HT1080 (cell line): ENCODE measurements around the gene BCAR3. TPM values are rescaled to one million over a fixed set of nuclear protein-coding genes. Genes with fewer than 3 reads are reported as not detected.
A peak's percentile ranks its signal among the peaks of the same experiment; 100 is the strongest.
"Not testable (repeated sequence)": the region's sequence is repeated elsewhere in the genome, so short reads cannot be mapped to it uniquely, and the experiment has no call there.

Experiments
- DNase-seq: peaks from one replicate; pipeline ENCODE4 v3.0.0-alpha.2; 2015; ENCODE audit warnings: low read depth
- total RNA-seq: library from RNA; depleted of rRNA; stranded (reverse); fragments of >200 nt; shearing (Covaris generic); gene quantifications from 2 replicates; pipeline ENCODE4 v1.2.3, GENCODE V29; 2014

BCAR3 gene
- total RNA-seq, 1 experiment from 2014 or later: 163 TPM

DNA sequence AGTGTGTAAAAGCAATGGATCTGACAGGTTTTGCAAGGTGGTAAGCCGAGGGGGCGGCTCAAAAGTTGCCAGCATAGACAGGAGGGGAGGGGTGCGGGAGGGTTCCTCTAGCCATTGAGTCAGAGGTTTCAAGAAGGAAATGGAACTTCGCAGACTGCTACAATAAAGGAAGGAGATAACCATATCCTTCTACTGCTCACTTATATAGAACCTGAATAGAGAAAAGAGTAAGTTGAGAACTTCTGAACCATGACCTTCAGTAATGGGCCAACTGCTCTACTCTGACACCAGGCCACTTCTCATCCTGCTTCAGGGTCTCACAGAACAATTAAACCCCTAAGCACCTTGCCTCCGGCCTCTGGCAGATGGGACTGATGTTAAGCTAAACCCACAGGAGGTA, 26.3 kb upstream of the BCAR3 start:
- DNase-seq: no peak

DNA sequence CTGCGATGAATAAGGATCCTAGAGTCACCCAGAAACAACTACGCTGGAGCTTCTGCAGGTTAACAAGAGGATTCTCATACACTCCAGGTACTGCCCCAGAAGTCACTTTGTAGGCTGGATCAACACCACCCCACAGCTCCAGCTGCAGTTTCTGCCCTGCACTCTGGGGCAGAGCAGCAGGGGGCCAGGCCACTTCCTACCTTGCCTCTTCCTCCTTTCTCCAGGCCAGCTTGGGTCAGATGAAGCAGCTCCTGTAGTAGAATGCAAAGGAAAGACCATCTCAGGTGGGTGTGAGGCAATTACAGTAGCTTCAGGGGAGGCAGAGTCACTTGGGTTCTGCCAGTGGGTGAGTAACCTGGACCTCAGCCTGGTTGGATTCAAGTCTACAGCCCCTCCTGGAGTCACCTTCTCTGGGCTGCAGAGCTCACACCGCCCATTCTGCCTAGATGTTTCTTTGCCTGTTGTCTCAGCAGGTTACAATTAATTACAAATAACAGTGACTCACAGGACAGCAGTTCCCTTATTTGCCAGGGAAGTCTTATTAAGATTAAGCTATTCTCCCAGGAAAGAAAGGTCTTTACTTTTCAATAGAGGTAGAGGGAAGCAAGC, 24.4 kb upstream of the BCAR3 start:
- peak; percentile 55 for DNase-seq

DNA sequence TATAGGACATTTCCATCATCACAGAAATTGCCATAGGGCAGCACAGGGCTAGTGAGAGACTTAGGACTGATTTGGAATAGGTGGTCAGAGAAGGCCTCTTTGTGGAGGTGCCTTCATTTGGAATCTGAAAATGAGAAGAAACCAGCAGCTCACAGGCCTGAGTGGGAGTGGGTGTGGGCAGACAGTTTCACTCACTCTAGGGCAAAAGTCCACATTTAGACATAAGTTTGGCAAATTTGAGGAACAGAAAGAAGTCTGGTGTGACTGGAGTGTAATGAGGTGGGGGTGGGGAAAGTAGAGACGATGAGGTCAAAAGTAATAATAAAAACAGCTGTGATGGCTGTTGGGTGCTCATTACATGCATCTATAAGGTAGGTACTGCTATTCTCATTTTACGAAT, 22.4 kb upstream of the BCAR3 start:
- DNase-seq: no peak

DNA sequence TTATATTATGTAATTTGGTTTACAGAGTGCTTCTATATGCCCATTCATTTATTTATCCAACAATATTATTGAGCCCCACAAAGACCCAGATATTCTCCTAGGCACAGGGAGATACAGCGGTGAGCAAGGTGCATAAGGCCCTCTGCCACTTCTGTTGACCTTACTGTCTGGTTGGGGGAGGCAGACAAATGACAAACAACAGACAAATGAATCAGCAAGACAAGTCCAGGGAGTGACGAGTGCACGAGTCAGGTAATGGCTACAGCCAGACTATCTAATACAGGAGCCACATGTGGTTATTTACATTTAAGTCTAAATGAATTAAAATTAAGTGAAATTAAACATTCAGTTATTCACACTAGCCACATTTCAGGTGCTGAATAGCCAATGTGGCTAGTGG, 22.0 kb upstream of the BCAR3 start:
- peak; percentile 74 for DNase-seq

GRCh38 chr1:93702828-93703183, 21.2 kb upstream of the BCAR3 start:
- DNase-seq: peak; percentile 42

GRCh38 chr1:93702111-93702827, 20.6 kb upstream of the BCAR3 start:
- peak; percentile 41 for DNase-seq

DNA sequence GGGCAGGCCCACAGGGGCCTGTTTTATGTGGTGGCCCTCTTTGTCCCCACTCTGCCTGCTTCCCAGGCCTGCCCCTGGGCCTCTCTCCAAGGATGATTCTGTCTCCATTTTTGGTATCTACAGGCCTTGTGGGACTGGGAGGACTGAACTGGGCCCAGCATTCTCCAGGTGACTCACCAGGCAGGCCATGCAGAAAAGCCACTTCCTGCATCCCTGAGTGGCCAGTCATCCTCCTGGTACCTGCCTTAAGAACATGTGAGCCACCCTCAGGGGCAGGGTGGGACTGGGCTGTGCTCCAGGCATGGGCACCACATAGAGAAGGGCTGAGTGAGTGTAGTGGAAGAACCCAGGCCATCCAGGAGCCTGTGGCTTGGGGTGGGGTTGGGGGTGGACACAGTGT, 20.0 kb upstream of the BCAR3 start:
- DNase-seq: peak; percentile 100

DNA sequence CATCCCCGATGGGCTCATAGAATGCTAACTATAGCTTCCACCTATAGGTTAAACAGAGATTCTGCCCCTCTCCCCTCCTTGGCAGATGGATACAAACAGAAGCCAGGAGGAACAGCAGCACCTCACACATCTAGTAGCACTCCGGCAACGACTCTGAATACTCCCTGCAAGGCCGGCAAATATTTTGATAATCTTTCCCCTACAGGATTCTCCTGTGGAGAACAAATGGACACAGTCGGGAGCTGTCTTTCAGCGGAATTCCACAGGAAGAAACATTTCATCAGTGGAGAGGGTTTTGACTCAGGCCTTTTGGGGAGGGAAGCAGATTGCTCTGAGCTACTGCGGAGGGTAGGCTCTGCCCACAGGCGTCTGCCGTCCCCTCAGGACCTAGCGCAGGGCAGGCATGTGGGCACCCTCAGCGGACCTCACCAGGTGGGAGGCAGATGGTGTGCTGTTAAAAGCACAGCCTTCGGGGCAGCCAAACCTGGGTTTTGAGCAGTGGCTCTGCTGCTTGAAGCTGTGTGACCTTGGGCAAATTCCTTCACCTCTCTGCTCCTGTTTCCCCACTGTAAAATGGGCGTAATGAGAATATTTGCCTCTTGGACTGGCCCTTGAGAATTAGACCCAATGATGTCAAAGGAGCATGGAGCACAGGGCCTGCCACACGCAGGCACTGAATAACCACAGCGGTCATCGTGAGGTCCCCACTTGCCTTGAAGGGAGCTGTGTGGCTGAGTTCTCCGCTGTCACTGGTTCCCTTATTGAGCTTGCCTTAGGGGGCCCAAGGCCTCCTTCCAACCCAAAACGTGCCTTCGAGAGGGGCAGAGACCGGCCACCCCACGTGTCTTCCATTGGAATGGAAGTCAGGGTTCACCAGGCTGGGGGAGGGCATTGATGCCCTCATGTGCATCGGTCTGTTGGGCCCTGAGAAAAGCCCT, 19.2 kb upstream of the BCAR3 start:
- DNase-seq: no peak

DNA sequence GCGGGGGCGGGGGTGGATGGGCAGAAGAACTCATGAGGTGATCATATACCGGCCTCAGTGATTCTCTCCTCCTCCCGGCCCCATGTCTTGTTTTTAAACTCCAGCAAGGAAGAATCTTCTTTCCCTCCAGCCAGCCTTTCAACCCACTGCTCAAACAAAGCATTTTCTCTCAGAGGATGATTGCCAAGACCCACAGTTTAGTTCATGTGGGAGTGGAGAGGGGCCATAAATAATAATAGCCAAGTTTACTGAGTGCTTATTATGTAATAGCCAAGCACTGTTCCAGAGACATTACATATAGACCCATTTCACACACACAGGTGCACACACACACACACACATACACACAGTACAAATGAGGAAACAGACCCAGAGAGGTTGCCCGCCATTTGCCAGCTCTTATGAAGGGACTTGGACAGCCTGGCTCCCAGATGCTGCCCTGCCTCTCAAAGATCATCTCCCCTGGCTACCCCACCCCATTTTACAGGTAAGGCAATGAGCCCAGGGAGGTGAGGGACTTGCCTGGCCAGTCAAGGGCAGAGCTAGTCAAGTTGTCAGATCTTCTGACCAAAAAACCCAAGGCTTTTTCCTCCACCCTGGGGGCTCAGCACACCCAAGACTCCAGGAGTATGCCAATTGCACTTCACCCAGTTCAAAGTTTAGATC, 18.0 kb upstream of the BCAR3 start:
- no peak for DNase-seq

DNA sequence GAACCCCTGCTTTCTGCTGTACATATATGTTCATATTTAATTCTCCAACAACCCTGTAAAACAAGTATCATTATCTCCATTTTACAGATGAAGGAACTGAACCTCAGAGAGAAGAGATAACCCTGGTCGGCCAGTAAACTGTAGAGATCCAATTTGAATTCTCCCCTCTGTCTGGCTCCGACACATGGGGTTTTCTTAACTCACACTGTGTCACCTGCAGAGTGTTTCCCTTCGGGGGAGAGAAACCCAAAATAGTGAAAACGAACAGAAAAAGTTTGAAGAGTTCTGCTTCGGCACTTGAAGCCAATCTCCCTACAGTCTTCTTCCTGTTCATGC, 17.4 kb upstream of the BCAR3 start:
- DNase-seq: no peak

DNA sequence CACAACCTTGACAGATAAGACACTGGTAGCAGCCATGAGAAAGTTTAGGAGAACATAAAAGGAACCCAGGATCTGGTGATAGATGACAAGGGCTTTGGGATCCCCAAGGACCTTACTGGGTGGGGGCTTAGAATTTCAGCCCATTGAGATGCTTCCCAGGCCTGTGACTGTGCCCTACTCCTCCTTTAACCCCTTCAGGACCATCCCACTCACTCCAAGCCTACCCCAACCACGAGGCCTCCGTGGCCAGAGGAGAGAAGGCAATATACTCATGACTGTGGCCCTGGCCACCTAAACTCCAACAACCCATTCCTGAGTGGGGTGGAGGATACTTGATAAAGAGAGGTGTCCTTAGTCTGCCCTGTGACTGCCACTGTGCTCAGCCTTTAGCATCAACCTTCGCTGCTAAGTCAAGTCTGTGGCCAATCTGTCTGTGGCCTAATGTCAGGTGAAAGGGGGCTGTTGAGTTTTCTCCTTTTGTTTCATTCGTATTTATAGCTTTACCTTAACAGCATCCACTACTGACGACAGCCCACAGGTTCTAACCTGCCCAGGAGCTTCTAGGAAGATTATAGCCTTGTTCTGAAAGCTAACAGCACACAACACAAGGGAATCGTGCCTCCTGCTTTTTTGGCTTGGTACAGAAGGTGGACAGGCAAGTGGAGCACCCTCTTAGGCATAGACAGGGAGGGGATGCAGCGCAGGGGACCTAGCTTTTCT, 16.9 kb upstream of the BCAR3 start:
- no peak for DNase-seq

- DNase-seq: not testable (repeated sequence)
These were observed 15.9 kb upstream of the BCAR3 start for GRCh38 chr1:93697566-93697965.

DNA sequence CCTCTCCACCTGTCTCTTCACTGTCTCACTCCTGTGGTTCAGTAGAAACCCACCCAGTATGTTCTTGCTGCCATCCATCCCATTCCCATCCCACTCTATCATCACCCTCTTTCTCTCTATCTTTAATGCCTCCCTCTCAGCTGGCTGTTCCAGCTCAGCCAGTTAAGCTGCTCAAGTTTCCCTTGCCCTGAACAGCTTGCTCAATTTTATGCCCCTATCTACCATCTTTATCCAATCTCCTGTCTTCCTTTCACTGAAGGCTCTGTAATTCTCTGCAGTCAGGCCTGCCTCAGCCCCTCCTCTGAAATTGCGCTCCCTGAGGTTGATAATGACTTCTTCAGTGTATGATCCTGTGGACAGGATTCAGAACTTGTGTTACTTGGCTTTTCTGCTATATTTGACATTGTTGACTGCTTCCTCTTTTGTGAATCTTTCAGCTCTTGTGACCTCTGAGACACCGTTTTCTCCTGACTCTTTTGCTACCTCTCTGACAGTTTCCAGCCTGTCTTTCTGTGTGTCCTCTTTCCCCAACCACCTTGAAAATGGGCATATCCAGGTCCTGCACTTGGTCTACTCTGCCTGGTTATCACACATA, 13.9 kb upstream of the BCAR3 start:
- no peak for DNase-seq

DNA sequence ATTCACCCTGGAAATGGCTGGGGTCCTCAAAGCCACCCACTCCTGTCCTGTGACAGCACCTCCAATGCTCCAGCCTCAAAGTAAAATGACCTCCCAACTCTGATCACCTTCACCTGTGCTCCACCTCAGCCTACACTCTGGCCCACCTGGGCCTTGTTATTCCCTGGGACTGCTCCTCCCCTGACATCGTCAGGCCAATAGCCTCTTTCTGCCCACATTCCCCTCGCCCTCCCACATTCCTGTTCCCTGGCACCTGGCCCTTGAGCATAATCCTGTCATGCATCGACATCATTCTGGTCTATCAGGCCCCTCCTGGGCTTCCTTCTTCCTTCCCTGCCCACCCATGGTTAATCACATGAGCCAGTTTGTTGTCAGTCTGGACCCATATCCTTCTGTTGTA, 13.2 kb upstream of the BCAR3 start:
- DNase-seq: peak; percentile 86

DNA sequence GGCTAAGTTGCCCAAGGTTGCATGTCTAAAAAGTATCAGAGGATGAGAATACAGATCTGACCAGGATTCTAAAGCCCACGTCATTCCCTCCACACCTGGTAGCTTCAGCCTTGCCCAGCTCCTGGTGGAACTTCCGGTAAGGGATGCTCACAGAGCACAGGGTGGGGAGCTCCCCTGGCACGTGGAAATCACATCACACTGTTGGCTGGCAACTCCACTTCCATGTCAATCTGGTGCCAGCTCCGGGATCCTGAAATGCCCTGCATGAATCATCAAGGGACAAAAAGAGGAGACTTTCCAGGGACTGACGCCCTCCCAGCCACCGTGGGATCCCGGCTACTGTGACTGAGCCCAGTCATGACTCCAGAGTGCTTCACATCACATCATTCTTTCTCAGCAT, 12.4 kb upstream of the BCAR3 start:
- peak; percentile 91 for DNase-seq

- DNase-seq: peak; percentile 97
These were observed 11.4 kb upstream of the BCAR3 start for GRCh38 chr1:93692983-93693591.

DNA sequence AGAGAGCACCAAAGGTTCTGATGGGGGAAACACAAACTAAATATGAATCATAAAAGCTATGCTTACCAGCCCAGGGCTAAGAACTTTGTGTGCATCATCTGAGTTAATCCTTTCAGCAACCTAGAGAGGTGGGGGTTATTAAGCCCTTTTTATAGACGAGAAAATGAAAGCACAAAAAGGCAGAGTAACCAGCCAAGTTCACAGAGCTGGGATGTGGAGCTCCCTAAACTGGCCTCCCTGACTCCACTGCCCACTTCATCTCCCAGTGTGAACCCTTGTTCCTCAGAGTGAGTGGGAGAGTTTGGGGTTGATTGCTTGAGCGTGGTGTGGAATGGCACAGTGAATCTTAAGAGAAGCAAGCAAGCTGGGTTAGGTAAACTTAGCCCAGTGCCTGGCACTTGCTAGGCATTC, 10.8 kb upstream of the BCAR3 start:
- peak; percentile 69 for DNase-seq

GRCh38 chr1:93692026-93692425, 10.4 kb upstream of the BCAR3 start:
- DNase-seq: no peak

GRCh38 chr1:93690921-93691789, 9.5 kb upstream of the BCAR3 start:
- no peak for DNase-seq
